ENCODE measurements around the gene CFAP97D1. TPM values are rescaled to one million over a fixed set of nuclear protein-coding genes. Genes with fewer than 3 reads are reported as not detected.
"Not testable (repeated sequence)": the region's sequence is repeated elsewhere in the genome, so short reads cannot be mapped to it uniquely, and the experiment has no call there.

The CFAP97D1 gene
- total RNA-seq, 1 donor from 2014 or later = not detected

DNA sequence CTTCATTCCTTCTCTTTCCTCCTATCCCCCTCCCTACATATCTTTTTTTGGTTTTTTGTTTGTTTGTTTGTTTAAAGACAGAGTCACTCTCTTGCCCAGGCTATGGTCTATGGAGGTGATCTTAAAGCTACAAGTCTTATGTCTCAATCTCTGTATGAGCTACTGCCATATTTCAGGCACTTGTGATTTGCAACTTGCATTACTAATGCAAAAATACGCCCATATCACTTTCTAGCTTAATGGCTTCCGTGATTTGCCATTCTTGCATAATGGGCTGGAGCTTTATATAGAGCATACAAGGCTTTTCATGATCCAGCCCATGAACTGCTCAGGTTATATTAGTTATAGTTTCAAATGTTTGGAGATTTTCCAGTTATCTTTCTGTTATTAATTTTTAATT is 7.5 kb downstream of the CFAP97D1 start:
- Histone ChIP-seq H3K9me3 (no peaks in the 10 kb centered on the region), H3K4me1 (no peaks in the 10 kb centered on the region), H3K27me3 (ENCODE audit: low read depth) (no peaks in the 10 kb centered on the region), H3K36me3 (no peaks in the 10 kb centered on the region), H3K27ac (no peak overlapping the region), H3K4me3 (no peak overlapping the region)
- intact Hi-C loops (cut with DNase I) = no loop called here
- ATAC-seq = no peak
- DNase-seq = no peak
- TF ChIP-seq, protein P1, sequence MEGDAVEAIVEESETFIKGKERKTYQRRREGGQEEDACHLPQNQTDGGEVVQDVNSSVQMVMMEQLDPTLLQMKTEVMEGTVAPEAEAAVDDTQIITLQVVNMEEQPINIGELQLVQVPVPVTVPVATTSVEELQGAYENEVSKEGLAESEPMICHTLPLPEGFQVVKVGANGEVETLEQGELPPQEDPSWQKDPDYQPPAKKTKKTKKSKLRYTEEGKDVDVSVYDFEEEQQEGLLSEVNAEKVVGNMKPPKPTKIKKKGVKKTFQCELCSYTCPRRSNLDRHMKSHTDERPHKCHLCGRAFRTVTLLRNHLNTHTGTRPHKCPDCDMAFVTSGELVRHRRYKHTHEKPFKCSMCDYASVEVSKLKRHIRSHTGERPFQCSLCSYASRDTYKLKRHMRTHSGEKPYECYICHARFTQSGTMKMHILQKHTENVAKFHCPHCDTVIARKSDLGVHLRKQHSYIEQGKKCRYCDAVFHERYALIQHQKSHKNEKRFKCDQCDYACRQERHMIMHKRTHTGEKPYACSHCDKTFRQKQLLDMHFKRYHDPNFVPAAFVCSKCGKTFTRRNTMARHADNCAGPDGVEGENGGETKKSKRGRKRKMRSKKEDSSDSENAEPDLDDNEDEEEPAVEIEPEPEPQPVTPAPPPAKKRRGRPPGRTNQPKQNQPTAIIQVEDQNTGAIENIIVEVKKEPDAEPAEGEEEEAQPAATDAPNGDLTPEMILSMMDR (IDR thresholded peaks at IDR 0.05) = no peak

DNA sequence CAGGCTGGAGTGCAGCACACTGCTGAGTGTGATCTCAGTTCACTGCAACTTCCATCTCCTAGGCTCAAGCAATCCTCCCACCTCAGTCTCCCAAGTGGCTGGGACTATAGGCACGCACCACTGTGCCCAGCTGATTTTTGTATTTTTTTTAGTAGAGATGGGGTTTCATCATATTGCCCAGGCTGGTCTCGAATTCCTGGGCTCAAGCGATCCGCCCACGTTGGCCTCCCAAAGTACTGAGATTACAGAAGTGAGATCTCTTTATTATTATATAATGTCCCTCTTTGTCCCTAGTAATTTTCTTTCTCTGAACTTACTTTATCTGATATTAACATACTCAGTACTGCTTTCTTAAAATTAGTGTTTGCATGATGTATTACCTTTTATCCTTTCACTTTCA is 8.3 kb downstream of the CFAP97D1 start:
- intact Hi-C loops (cut with DNase I) = no loop called here
- ATAC-seq = no peak
- H3K36me3 ChIP-seq = no peaks in the 10 kb centered on the region
- DNase-seq = no peak
- TF ChIP-seq, protein P1 (IDR thresholded peaks at IDR 0.05) = no peak
- H3K4me1 ChIP-seq = no peaks in the 10 kb centered on the region
- H3K27ac ChIP-seq = no peak overlapping the region
- no peaks in the 10 kb centered on the region for H3K27me3 ChIP-seq (ENCODE audit: low read depth)
- no peak overlapping the region for H3K4me3 ChIP-seq
- H3K9me3 ChIP-seq = no peaks in the 10 kb centered on the region

DNA sequence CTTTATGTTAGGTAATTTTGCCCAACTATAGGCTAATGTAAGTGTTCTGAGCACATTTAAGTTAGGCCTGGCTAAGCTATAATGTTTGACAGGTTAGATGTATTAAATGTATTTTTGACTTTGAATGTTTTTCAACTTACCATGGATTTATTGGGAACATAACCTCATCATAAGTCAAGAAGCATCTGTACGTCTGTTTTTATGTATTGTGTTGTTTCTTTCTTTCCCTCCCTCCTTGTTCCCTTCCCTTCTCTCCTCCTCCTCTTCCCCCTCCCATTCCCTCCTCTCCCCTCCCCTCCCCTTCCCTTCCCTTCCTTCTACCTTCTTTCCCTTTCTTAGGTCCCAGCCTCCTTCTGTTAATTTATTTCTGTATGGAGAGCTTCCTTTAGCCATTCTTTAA is 9.2 kb downstream of the CFAP97D1 start:
- no peak overlapping the region for H3K4me3 ChIP-seq
- no peaks in the 10 kb centered on the region for H3K27me3 ChIP-seq (ENCODE audit: low read depth)
- no peaks in the 10 kb centered on the region for H3K4me1 ChIP-seq
- DNase-seq (no peak), ATAC-seq (no peak)
- no peaks in the 10 kb centered on the region for H3K9me3 ChIP-seq
- intact Hi-C loops (cut with DNase I) = no loop called here
- TF ChIP-seq, protein P1 (IDR thresholded peaks at IDR 0.05) = no peak
- H3K36me3 ChIP-seq = no peaks in the 10 kb centered on the region
- H3K27ac ChIP-seq = no peak overlapping the region

DNA sequence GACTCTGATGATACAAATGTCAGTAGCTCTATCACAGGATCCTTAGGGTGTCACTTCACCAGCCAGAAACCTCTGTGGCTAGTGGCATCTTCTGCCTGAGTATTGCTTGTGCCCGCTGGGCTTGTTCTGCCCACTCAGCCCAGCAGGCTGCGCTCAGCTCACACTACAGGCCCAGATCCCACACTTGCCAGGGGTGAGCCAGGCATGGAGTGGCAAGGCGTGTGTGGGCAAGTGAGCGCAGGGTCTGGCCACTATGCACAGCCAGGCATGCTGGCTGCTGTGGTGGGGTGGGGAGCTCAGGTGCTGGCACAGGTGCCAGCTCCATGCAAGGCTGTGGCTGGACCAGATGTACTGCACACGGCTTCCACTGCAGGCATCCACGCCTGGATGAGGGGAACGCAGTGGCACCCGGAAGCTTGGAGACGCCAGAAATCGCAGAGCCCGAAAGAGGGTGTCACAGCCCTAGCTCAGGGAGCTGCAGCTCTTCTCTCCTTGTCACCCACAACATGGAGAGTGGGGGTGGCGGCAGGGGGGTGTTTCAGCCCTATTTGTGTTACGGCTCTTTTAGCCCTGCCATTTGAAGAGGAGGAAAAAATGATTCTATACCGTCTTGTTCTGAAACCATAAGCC is 10.2 kb downstream of the CFAP97D1 start:
- intact Hi-C loops (cut with DNase I) = no loop called here
- H3K27ac ChIP-seq = no peak overlapping the region
- ATAC-seq (peak in 1 of 2 donors; percentile 52), DNase-seq (no peak)
- no peaks in the 10 kb centered on the region for H3K27me3 ChIP-seq (ENCODE audit: low read depth)
- H3K9me3 ChIP-seq = no peaks in the 10 kb centered on the region
- H3K36me3 ChIP-seq = no peaks in the 10 kb centered on the region
- H3K4me3 ChIP-seq = no peak overlapping the region
- TF ChIP-seq, protein P1 (IDR thresholded peaks at IDR 0.05) = no peak
- H3K4me1 ChIP-seq = no peaks in the 10 kb centered on the region

DNA sequence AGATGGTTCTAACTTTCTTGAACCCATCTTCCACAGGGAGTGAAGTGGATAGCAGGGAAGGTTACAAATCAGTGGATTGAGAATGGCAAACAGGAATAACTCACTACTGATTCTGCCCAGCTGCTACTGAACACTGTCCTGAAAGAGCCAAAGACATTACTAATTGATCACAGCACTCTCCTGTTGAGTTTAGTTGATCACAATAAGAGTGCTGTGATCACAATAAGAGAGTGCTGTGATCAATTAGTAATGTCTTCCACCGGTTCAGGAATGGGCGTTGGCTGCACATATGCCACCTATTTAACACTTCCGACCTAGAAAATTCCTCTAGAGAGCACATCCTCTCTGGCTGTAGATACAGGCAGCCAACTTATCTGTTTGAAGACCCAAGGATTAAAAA is 11.4 kb downstream of the CFAP97D1 start:
- H3K4me3 ChIP-seq = no peak overlapping the region
- DNase-seq = no peak
- peak; percentile 63 to 67 for ATAC-seq
- no peak overlapping the region for H3K27ac ChIP-seq
- H3K4me1 ChIP-seq = no peaks in the 10 kb centered on the region
- intact Hi-C loops (cut with DNase I) = no loop called here
- H3K36me3 ChIP-seq = no peaks in the 10 kb centered on the region
- no peaks in the 10 kb centered on the region for H3K27me3 ChIP-seq (ENCODE audit: low read depth)
- no peaks in the 10 kb centered on the region for H3K9me3 ChIP-seq
- TF ChIP-seq, protein P1 (IDR thresholded peaks at IDR 0.05) = no peak

DNA sequence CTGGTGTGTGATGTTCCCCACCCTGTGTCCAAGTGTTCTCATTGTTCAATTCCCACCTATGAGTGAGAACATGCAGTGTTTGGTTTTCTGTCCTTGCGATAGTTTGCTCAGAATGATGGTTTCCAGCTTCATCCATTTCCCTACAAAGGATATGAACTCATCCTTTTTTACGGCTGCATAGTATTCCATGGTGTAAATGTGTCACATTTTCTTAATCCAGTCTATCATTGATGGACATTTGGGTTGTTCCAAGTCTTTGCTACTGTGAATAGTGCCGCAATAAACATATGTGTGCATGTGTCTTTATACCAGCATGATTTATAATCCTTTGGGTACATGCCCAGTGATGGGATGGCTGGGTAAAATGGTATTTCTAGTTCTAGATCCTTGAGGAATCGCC is 12.4 kb downstream of the CFAP97D1 start:
- intact Hi-C loops (cut with DNase I); DNase-seq; H3K9me3 ChIP-seq; H3K4me3 ChIP-seq; H3K27me3 ChIP-seq (ENCODE audit: low read depth); ATAC-seq; H3K36me3 ChIP-seq; H3K4me1 ChIP-seq; H3K27ac ChIP-seq: not testable (repeated sequence)

DNA sequence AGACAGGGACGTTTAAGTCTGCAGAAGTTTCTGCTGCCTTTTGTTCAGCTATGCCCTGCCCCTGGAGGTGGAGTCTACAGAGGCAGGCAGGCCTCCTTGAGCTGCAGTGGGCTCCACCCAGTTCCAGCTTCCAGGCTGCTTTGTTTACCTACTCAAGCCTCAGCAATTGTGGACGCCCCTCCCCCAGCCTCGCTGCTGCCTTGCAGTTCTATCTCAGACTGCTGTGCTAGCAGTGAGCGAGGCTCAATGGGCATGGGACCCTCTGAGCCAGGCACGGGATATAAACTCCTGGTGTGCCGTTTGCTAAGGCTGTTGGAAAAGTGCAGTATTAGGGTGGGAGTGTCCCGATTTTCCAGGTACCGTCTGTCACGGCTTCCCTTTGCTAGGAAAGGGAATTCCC is 17.8 kb downstream of the CFAP97D1 start:
- H3K36me3 ChIP-seq; H3K27ac ChIP-seq; ATAC-seq; intact Hi-C loops (cut with DNase I); H3K9me3 ChIP-seq; H3K4me3 ChIP-seq; H3K27me3 ChIP-seq (ENCODE audit: low read depth); H3K4me1 ChIP-seq: not testable (repeated sequence)
- peak; percentile 83 for DNase-seq
